ENCODE measurements around the gene SYNGR1.

The SYNGR1 gene

DNA sequence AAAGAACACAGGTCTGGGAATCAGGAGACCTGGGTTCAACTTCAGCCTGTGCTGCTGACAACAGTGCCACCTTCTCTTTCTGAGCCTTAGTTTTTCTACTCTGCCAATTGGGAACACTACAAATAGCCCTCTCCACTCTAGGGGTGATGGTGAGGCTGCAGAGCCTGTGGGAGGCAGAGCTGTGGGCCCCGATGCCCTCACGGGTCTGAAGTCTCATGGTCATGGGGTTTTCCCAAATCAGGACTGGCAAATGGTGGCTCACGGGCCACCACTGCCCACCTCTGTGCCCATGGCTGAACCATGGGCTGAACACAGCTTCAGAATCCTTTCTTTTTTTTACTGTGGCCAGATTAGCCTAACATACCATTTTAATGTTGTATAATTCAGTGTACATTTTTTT is 19.8 kb downstream of the SYNGR1 start:
- TF ChIP-seq, protein P1, sequence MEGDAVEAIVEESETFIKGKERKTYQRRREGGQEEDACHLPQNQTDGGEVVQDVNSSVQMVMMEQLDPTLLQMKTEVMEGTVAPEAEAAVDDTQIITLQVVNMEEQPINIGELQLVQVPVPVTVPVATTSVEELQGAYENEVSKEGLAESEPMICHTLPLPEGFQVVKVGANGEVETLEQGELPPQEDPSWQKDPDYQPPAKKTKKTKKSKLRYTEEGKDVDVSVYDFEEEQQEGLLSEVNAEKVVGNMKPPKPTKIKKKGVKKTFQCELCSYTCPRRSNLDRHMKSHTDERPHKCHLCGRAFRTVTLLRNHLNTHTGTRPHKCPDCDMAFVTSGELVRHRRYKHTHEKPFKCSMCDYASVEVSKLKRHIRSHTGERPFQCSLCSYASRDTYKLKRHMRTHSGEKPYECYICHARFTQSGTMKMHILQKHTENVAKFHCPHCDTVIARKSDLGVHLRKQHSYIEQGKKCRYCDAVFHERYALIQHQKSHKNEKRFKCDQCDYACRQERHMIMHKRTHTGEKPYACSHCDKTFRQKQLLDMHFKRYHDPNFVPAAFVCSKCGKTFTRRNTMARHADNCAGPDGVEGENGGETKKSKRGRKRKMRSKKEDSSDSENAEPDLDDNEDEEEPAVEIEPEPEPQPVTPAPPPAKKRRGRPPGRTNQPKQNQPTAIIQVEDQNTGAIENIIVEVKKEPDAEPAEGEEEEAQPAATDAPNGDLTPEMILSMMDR (conservative IDR thresholded peaks at IDR 0.05; ENCODE audit: low read depth) = no peak
- no peak overlapping the region for H3K27ac ChIP-seq
- DNase-seq (ENCODE audit: low spot score) = no peak
- ChIA-PET POLR2A (ENCODE audit: low non-redundant PET) (no interaction called here), CTCF (interaction anchor here (0.6 kb wide), 1 partner anchor 45 kb away, joined by 5 read pairs; no protein-coding TSS in a partner anchor)

DNA sequence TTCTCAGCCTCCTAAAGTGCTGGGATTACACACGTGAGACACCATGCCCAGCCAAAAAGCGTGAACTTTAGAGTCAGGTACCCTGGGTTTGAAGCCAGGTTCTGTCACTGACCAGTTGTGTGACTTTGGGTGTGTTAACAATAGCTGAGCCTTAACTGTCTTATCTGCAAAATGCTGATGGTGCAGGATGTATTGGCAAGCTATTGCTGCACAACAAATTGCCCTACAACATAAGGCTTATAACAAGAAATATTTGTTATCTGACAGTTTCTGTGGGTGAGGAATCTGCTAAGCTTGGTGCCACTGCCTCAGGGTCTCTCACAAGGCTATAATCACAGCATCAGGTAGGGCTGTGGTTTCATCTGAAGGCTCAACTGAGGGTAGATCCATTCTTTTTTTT is 21.9 kb downstream of the SYNGR1 start:
- ChIA-PET POLR2A (ENCODE audit: low non-redundant PET) (no interaction called here), CTCF (interaction anchor here (0.7 kb wide), 1 partner anchor 571 kb away, joined by 3 read pairs; no protein-coding TSS in a partner anchor)
- TF ChIP-seq, protein P1 (conservative IDR thresholded peaks at IDR 0.05; ENCODE audit: low read depth) = no peak

DNA sequence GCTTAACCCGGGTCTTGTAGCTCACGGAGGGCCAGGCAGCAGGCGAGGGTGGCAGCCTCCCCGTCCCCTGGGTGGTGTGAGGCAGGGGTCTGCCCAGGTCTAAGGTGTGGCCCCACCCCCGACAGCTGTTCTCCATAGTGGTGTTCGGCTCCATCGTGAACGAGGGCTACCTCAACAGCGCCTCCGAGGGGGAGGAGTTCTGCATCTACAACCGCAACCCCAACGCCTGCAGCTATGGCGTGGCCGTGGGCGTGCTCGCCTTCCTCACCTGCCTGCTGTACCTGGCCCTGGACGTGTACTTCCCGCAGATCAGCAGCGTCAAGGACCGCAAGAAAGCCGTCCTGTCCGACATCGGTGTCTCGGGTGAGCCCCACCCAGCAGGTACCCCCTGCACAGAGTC is 24.4 kb downstream of the SYNGR1 start:
- DNase-seq (ENCODE audit: low spot score) = no peak
- TF ChIP-seq, protein P1 (conservative IDR thresholded peaks at IDR 0.05; ENCODE audit: low read depth) = no peak
- ChIA-PET CTCF (interaction anchor here (0.6 kb wide), 1 partner anchor 509 kb away, joined by 3 read pairs; no protein-coding TSS in a partner anchor), POLR2A (ENCODE audit: low non-redundant PET) (no interaction called here)
- no peak overlapping the region for H3K27ac ChIP-seq

More for the DNA sequence above, 21.9 kb downstream of the SYNGR1 start:
- DNase-seq (ENCODE audit: low spot score) = no peak
- no peak overlapping the region for H3K27ac ChIP-seq

DNA sequence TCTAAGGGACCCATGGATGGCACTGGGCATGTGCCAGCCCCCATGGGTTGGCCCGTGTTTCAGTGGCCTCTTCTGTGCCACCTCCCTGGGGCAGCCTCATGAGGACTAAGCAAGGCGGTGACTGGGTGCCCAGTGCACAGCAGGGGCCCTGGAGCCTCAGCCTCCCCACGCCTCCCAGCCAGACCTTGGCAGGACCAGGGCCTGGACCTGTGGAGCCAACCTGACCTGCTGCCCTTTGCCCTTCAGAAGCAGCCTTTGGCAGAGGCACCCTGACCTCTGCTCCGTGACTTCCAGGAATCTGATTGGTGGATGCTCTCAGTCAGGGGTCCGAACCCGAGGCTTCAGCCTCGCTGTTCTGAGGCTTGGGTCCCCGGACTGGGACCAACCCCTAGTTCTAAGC is 25.0 kb downstream of the SYNGR1 start:
- ChIA-PET POLR2A (ENCODE audit: low non-redundant PET) (no interaction called here), CTCF (no interaction called here)
- TF ChIP-seq, protein P1 (conservative IDR thresholded peaks at IDR 0.05; ENCODE audit: low read depth) = no peak
- no peak for DNase-seq (ENCODE audit: low spot score)
- H3K27ac ChIP-seq = no peak overlapping the region

DNA sequence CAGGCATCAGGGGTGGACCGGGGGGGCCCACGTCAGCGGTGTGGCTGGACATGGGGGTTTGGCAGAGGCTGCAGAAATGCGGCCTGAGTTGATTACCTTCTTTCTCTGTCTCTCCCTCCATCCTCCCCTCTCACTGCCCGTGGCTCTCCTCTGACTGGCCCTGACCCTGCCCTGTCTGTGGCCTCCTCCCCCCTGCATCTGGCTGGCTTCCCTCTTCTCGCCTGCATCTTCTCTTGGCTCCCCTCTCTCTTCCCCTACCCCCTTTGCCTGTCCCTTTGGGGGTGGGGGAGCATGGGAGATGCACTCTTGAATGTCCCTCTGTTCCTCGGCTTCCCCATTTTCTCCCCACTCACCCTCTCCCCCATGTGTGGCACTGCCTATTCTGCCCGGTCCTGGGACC is 25.9 kb downstream of the SYNGR1 start:
- TF ChIP-seq, protein P1 (conservative IDR thresholded peaks at IDR 0.05; ENCODE audit: low read depth) = no peak
- POLR2A ChIA-PET (ENCODE audit: low non-redundant PET) = no interaction called here
- CTCF ChIA-PET = no interaction called here
- no peak for DNase-seq (ENCODE audit: low spot score)
- no peak overlapping the region for H3K27ac ChIP-seq

DNA sequence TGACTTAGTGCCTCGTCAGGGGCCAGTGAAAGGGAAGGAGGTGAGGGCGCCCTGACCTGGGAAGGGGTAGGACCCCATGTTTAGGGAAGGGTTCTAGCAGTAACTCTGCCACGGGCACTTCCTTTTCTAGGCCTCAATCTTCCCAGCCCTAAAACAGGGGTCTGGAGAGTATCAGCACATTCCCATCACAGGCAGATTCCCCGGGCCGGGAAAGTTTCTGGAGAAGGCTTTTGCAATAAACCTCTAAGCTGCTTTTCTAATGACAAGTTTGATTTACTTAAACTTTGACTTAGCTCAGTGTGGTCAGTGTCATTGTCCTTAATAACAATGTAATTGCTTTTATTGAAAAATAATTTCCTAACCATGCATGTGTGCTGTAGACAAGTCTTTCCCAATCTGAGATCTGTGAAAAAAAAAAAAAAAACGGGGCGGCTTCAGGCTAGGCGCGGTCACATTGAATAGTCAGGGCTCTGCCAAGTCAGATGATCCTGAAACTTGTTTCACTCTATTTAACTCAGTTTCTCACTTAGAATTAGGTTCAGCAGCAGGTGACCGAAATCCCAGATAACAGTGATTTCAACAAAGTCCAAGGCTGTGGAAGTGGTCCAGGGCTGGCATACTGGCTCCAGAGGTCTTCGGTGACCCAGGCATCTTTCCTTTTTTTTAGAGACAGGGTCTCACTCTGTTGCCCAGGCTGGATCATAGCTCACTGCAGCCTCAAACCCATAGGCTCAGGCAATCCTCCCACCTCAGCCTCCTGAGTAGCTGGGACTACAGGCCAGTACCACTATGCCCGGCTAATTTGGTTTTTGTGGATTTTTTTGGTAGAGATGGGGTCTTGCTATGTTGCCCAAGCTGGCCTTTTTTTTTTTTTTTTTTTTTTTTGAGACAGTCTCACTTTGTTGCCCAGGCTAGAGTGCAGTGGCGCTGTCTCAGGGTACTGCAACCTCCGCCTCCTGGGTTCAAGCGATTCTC is 30.3 kb downstream of the SYNGR1 start:
- ChIA-PET POLR2A (ENCODE audit: low non-redundant PET) (no interaction called here), CTCF (interaction anchor here (0.6 to 0.7 kb wide), 2 partner anchors 12 to 36 kb away, joined by 3 read pairs; no protein-coding TSS in a partner anchor)
- no peak for DNase-seq (ENCODE audit: low spot score)
- H3K27ac ChIP-seq = no peak overlapping the region
- TF ChIP-seq, protein P1 (conservative IDR thresholded peaks at IDR 0.05; ENCODE audit: low read depth) = no peak
